A673 (cell line): ENCODE data around the gene HCCS.
"Not testable (repeated sequence)": the region's sequence is repeated elsewhere in the genome, so short reads cannot be mapped to it uniquely, and the experiment has no call there.

Experiments
- EZH2 ChIP-seq: fragments of 200-600 bp; sonication (generic); IDR thresholded peaks from 2 replicates; pipeline ENCODE4 v1.6.1; 2017; ENCODE audit warnings: borderline replicate concordance, low read depth, mild to moderate bottlenecking, mixed read lengths, antibody characterized with exemption, low read length; ENCODE audit not compliant: poor library complexity, severe bottlenecking
- TF ChIP-seq, protein P1 (sequence below): fragments of 300-800, 200-600 bp; sonication (generic); conservative IDR thresholded peaks from 2 replicates; pipeline ENCODE4 v1.5.1; 2017; ENCODE audit warnings: low read depth, mild to moderate bottlenecking, antibody characterized with exemption, low read length, moderate library complexity, mixed read lengths

DNA sequence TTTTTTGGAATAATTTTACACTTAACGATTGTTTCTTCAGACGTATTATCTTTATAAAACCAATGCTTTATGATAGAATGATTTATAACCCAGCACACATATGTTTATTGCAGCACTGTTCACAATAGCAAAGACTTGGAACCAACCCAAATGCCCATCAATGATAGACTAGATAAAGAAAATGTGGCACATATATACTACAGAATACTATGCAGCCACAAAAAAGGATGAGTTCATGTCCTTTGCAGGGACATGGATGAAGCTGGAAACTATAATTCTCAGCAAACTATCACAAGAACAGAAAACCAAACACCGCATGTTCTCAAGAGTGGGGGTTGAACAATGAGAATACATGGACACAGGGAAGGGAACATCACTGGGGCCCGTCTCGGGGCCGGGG is 12.0 kb downstream of the HCCS start:
- TF ChIP-seq, protein P1, sequence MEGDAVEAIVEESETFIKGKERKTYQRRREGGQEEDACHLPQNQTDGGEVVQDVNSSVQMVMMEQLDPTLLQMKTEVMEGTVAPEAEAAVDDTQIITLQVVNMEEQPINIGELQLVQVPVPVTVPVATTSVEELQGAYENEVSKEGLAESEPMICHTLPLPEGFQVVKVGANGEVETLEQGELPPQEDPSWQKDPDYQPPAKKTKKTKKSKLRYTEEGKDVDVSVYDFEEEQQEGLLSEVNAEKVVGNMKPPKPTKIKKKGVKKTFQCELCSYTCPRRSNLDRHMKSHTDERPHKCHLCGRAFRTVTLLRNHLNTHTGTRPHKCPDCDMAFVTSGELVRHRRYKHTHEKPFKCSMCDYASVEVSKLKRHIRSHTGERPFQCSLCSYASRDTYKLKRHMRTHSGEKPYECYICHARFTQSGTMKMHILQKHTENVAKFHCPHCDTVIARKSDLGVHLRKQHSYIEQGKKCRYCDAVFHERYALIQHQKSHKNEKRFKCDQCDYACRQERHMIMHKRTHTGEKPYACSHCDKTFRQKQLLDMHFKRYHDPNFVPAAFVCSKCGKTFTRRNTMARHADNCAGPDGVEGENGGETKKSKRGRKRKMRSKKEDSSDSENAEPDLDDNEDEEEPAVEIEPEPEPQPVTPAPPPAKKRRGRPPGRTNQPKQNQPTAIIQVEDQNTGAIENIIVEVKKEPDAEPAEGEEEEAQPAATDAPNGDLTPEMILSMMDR: not testable (repeated sequence)
- not testable (repeated sequence) for TF ChIP-seq EZH2
